Measurements from ENCODE around the gene NKAIN2. TPM values are rescaled to one million over a fixed set of nuclear protein-coding genes. Genes with fewer than 3 reads are reported as not detected.

NKAIN2 gene
- total RNA-seq, 1 experiment from 2014 or later: not detected

DNA sequence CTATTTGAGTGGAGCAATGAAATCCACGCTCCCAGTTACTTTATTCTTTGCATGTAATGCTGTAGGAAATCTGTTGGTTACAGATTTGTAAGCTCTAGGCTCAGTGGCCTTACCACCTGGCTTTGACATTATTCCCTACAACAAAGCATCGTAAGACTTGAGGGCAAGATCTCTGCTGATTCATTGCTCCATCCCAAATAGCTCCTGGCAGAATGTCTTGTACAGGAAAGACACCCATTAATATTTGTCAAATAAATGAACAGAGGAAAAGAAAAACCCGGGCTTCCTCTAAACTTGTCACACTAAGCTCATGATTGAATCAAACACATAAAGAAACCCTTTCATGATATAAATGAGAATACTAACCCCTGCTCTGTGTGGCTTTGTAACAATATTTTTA, 801.1 kb downstream of the NKAIN2 start:
- Histone ChIP-seq H3K4me1 (ENCODE audit: control insufficient read depth in 1 of 2, insufficient read depth in 2 of 2, low read length in 2 of 2) (no peaks in the 10 kb centered on the region), H3K9me2 (ENCODE audit: insufficient read depth) (no peaks in the 10 kb centered on the region), H3K36me3 (ENCODE audit: control insufficient read depth in 1 of 2, insufficient read depth in 2 of 2, low read length in 2 of 2) (no peaks in the 10 kb centered on the region), H4K20me1 (ENCODE audit: insufficient read depth) (no peaks in the 10 kb centered on the region), H3K27ac (ENCODE audit: low read depth, low read length) (no peak overlapping the region), H3K9ac (ENCODE audit: low read length) (no peak overlapping the region), H2AFZ (ENCODE audit: low read depth, low read length, poor library complexity, severe bottlenecking) (no peak overlapping the region), H3K79me2 (ENCODE audit: insufficient read depth, low read length) (no peaks in the 10 kb centered on the region), H3K9me3 (ENCODE audit: control insufficient read depth in 1 of 2, insufficient read depth in 1 of 2, low read depth in 1 of 2, low read length in 2 of 2) (no peaks in the 10 kb centered on the region), H3K4me3 (replicated peaks in 1 of 2; ENCODE audit: low read depth in 1 of 2, low read length in 2 of 2) (no peak overlapping the region), H3K4me2 (ENCODE audit: low read length) (no peak overlapping the region), H3K27me3 (ENCODE audit: insufficient read depth, low read length) (peaks cover 17% of the 10 kb centered on the region)
- TF ChIP-seq, protein P1, sequence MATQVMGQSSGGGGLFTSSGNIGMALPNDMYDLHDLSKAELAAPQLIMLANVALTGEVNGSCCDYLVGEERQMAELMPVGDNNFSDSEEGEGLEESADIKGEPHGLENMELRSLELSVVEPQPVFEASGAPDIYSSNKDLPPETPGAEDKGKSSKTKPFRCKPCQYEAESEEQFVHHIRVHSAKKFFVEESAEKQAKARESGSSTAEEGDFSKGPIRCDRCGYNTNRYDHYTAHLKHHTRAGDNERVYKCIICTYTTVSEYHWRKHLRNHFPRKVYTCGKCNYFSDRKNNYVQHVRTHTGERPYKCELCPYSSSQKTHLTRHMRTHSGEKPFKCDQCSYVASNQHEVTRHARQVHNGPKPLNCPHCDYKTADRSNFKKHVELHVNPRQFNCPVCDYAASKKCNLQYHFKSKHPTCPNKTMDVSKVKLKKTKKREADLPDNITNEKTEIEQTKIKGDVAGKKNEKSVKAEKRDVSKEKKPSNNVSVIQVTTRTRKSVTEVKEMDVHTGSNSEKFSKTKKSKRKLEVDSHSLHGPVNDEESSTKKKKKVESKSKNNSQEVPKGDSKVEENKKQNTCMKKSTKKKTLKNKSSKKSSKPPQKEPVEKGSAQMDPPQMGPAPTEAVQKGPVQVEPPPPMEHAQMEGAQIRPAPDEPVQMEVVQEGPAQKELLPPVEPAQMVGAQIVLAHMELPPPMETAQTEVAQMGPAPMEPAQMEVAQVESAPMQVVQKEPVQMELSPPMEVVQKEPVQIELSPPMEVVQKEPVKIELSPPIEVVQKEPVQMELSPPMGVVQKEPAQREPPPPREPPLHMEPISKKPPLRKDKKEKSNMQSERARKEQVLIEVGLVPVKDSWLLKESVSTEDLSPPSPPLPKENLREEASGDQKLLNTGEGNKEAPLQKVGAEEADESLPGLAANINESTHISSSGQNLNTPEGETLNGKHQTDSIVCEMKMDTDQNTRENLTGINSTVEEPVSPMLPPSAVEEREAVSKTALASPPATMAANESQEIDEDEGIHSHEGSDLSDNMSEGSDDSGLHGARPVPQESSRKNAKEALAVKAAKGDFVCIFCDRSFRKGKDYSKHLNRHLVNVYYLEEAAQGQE (IDR thresholded peaks at IDR 0.05; ENCODE audit: low read depth): no peak
- TF ChIP-seq SIN3A (IDR thresholded peaks at IDR 0.05; ENCODE audit: low read depth) (no peak), RAD21 (IDR thresholded peaks at IDR 0.05; ENCODE audit: low read depth) (no peak), EZH2phosphoT487 (IDR thresholded peaks at IDR 0.05; ENCODE audit: borderline replicate concordance) (no peak), EZH2 (IDR thresholded peaks at IDR 0.05) (no peak), FOSL1 (IDR thresholded peaks at IDR 0.05; ENCODE audit: low read depth) (no peak), POLR2AphosphoS5 (IDR thresholded peaks at IDR 0.05; ENCODE audit: low read depth, low read length) (no peak), CEBPB (IDR thresholded peaks at IDR 0.05; ENCODE audit: low read depth) (no peak), ZFX (IDR thresholded peaks at IDR 0.05) (no peak), EGR1 (IDR thresholded peaks at IDR 0.05; ENCODE audit: low read depth) (no peak), TCF7L2 (IDR thresholded peaks at IDR 0.05; ENCODE audit: borderline replicate concordance, extremely low read depth, insufficient read depth, insufficient read length) (no peak), SP1 (IDR thresholded peaks at IDR 0.05; ENCODE audit: low read depth) (no peak), ZNF274 (IDR thresholded peaks at IDR 0.05; ENCODE audit: low read depth, low read length) (no peak), ELF1 (IDR thresholded peaks at IDR 0.05; ENCODE audit: borderline replicate concordance, low read depth) (no peak)
- TF ChIP-seq, protein P2, sequence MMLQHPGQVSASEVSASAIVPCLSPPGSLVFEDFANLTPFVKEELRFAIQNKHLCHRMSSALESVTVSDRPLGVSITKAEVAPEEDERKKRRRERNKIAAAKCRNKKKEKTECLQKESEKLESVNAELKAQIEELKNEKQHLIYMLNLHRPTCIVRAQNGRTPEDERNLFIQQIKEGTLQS (IDR thresholded peaks at IDR 0.05): no peak
- TF ChIP-seq, protein P3, sequence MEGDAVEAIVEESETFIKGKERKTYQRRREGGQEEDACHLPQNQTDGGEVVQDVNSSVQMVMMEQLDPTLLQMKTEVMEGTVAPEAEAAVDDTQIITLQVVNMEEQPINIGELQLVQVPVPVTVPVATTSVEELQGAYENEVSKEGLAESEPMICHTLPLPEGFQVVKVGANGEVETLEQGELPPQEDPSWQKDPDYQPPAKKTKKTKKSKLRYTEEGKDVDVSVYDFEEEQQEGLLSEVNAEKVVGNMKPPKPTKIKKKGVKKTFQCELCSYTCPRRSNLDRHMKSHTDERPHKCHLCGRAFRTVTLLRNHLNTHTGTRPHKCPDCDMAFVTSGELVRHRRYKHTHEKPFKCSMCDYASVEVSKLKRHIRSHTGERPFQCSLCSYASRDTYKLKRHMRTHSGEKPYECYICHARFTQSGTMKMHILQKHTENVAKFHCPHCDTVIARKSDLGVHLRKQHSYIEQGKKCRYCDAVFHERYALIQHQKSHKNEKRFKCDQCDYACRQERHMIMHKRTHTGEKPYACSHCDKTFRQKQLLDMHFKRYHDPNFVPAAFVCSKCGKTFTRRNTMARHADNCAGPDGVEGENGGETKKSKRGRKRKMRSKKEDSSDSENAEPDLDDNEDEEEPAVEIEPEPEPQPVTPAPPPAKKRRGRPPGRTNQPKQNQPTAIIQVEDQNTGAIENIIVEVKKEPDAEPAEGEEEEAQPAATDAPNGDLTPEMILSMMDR (IDR thresholded peaks at IDR 0.05 in 2 of 3, conservative IDR thresholded peaks at IDR 0.05 in 1 of 3; ENCODE audit: borderline replicate concordance in 1 of 3, insufficient read depth in 1 of 3, low read depth in 2 of 3, low read length in 2 of 3): no peak
- TF ChIP-seq, protein P4, sequence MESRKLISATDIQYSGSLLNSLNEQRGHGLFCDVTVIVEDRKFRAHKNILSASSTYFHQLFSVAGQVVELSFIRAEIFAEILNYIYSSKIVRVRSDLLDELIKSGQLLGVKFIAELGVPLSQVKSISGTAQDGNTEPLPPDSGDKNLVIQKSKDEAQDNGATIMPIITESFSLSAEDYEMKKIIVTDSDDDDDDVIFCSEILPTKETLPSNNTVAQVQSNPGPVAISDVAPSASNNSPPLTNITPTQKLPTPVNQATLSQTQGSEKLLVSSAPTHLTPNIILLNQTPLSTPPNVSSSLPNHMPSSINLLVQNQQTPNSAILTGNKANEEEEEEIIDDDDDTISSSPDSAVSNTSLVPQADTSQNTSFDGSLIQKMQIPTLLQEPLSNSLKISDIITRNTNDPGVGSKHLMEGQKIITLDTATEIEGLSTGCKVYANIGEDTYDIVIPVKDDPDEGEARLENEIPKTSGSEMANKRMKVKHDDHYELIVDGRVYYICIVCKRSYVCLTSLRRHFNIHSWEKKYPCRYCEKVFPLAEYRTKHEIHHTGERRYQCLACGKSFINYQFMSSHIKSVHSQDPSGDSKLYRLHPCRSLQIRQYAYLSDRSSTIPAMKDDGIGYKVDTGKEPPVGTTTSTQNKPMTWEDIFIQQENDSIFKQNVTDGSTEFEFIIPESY (IDR thresholded peaks at IDR 0.05; ENCODE audit: extremely low read depth, insufficient replicate concordance, low read length): no peak
- TF ChIP-seq, protein P5, sequence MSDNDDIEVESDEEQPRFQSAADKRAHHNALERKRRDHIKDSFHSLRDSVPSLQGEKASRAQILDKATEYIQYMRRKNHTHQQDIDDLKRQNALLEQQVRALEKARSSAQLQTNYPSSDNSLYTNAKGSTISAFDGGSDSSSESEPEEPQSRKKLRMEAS (IDR thresholded peaks at IDR 0.05): no peak
- no peak for DNase-seq (ENCODE audit: low read depth, low spot score)
- POLR2A ChIA-PET: no interaction called here
- BruUV-seq (replicated peaks): no TSS peak
- ATAC-seq: no peak
- intact Hi-C loops (cut with micrococcal nuclease): no loop called here
- RAD21 ChIA-PET (ENCODE audit: low non-redundant PET in 1 of 2, low total read pairs in 2 of 2, uncharacterized antibody in 2 of 2, unreplicated experiment in 2 of 2): no interaction called here
- CTCF ChIA-PET: no interaction called here
